Measurements from ENCODE around the gene HIPK4.
"Not testable (repeated sequence)": the region's sequence is repeated elsewhere in the genome, so short reads cannot be mapped to it uniquely, and the experiment has no call there.

HIPK4 gene

DNA sequence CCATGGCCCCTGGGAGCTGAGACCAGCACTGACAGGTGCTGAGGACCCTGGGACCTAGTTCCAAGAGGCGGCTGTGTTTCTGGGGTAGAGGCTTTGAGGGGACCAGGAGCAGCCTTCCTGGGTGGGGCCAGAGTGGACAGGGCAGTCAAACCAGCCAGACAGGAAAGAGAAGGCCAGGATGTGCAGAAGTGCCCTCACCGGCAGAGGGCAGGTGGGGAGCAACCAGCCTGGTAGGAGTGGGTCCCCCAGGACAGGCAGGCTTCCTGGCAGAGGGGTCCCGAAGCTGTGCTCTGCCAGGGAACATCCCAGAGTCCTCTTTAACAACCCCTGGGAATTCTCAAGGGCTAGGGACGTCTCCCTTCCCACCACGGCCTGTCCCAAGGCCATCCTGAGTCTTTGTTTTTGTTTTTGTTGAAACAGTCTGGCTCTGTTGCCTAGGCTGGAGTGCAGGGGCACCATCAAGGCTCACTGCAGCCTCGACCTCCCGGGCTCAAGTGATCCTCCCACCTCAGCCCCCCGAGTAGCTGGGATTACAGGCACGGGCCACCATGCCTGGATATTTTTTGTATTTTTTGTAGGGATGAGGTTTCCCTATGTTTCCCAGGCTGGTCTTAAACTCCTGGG, 3.0 kb upstream of the HIPK4 start:
- no peak for DNase-seq

- no peak for DNase-seq
These were observed 2.1 kb upstream of the HIPK4 start for GRCh38 chr19:40392123-40392522.

DNA sequence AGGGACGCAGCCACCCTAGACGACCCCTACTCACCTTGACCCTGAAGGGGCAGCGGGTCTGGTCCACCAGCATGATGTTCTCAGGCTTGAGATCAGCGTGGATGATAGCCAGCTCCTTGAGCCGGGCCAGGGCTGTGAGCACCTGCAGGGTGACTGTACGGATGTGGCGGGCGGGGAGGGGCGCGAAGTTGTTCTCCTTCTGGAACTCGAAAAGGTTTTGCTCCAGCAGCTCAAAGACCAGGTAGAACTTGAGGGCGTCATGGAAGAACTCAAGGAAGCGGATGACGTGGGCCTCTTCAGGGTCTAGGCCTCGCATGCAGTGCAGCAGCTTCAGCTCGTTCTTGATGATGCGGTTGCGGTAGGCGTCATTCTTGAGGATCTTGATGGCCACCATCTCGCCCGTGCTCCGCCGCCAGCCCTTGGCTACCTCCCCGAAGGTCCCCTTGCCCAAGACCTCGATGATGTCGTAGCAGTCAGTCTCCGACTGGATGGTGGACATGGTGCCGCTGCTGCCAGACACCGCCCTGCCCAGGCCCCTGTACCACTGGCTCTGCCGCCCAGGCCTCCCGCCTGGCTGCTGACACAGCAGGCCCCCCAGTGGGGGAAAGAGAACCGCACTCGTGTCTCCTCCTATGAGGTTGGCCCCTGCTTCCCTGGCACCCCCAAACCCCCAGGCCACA, 437 bp downstream of the HIPK4 start:
- DNase-seq = no peak

GRCh38 chr19:40388481-40388880, 1.5 kb downstream of the HIPK4 start:
- DNase-seq = no peak

- no peak for DNase-seq
These were observed 2.8 kb downstream of the HIPK4 start for GRCh38 chr19:40387155-40387554.

DNA sequence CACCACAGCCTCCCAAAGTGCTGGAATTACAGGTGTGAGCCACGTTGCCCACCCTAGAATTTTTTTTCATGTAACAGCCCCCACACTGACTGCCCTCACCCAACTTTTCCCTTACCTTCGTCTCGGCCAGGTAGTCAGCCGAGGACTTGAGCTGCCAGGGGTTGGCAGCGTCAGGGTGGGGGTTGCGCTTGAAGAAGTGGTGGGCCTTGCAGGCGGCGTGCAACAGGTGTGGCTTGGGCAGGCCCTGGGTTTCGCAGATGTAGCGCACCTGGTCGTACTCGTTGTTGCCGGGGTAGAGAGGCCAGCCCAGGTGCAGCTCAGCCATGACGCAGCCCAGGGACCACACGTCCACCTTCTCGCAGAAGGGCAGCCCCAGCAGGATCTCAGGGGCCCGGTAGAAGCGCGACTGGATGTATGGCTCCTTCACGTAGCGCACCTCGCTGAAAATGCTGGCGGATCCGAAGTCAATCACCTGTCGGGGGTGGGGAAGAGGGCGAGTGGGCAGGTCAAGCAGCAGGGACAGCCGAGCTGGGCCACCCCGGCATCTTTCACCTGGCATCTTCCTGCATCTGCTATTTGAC, 6.2 kb downstream of the HIPK4 start:
- no peak for DNase-seq

DNA sequence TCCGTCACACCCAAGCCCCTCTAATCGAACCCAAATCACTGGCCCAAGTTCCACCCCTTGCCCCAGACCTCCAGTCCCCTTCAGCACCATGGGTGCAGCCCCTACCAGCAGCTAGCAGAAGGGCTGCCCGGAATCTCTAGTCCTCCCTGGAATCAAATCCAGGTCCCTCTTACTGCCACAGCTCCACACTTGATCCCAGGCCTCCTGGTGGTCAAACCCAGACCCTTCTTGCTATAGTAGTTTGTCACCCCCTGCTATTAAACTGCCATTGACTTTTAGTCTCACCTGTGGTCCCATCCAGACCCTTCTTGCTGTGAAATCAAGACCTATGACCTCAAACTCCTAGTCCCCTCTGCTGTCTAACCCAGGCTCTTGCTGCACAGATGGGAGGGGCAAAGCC, 8.7 kb downstream of the HIPK4 start:
- no peak for DNase-seq

GRCh38 chr19:40380199-40381037, 9.6 kb downstream of the HIPK4 start:
- no peak for DNase-seq

- no peak for DNase-seq
These were observed 10.4 kb downstream of the HIPK4 start for GRCh38 chr19:40379446-40380198.

- DNase-seq = no peak
These were observed 11.5 kb downstream of the HIPK4 start for GRCh38 chr19:40378509-40378908.

GRCh38 chr19:40377876-40378385, 12.1 kb downstream of the HIPK4 start:
- DNase-seq = no peak

GRCh38 chr19:40376286-40376862, 13.6 kb downstream of the HIPK4 start:
- DNase-seq = no peak

DNA sequence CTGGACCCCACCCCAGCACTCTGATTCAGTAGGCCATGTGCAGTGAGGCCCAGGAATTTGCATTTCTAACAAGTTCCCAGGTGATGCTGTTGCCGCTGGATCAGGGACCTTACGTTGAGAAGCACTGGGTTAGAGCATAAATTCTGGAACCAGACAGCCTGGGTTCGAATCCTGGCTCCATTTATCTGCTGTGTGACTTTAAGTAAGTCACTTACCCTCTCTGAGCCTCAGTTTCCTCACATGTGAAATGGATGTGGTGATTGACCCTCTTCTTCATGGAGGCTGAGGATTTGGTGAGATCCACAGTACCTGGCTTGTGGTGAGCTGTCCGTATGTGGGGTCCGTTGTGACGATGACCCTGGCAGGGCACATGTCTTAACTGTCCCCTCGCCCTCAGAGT, 15.9 kb downstream of the HIPK4 start:
- no peak for DNase-seq

- no peak for DNase-seq
These were observed 18.2 kb downstream of the HIPK4 start for GRCh38 chr19:40371802-40372122.

DNA sequence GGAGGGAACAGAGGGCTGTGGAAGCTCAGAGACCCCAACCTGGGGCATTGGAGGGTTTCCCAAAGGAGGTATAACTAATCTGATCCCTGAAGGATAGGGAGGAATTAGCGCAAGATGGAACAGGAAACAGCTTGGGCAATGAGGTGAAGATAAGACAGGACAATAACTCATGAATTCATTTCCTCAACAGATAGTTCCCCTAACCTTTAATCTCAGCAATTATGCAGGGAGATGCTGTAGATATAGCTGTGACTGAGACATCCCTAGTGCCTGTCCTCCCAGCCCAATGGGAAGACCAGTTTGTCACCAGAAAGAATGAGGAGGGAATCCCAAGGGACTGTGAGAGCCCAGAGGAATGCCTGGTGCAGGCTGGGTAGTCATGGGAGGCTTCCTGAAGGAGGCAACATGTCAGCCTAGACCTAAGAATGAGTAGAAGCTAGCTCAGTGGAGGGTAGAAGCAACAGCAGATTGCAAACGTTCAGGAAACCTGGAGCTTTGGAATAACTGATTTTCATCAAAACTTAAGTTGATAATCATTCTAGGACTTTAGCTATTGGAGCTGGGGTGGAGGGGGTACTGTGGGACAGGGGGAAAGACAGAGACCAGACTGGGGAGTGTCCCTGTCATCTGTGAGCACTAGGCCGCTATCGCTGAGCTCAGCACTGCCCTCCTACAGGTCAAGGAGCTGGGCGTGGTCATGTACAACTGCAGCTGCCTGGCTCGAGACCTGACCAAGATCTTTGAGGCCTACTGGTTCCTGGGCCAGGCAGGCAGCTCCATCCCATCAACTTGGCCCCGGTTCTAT, 18.8 kb downstream of the HIPK4 start:
- no peak for DNase-seq

DNA sequence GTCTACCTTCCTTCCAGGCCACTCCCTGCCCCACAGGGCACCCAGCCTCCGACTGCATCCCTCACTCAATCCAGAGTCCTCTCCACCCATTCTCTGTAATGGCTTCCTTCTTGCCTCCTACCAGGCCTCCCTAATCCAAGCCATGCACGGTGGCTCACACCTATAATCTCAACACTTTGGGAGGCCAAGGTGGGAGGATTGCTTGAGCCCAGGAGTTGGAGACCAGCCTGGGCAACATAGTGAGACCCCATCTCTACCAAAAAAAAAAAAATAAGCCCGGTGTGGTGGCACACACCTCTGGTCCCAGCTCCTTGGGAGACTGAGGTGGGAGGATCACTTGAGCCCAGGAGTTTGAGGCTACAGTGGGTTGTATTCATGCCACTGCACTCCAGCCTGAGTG, 19.7 kb downstream of the HIPK4 start:
- not testable (repeated sequence) for DNase-seq

DNA sequence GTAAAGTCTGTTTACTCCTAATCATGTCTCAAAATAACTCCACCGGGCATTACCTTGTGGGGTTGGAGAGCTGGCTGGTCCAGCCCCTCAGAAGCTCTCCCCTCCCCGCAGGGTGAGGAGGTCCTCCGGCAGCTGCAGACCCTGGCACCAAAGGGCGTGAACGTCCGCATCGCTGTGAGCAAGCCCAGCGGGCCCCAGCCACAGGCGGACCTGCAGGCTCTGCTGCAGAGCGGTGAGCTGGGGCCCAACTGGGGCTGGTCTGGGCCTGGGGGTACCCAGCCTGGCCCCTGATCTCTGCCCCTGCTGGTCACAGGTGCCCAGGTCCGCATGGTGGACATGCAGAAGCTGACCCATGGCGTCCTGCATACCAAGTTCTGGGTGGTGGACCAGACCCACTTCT, 20.2 kb downstream of the HIPK4 start:
- DNase-seq = no peak

DNA sequence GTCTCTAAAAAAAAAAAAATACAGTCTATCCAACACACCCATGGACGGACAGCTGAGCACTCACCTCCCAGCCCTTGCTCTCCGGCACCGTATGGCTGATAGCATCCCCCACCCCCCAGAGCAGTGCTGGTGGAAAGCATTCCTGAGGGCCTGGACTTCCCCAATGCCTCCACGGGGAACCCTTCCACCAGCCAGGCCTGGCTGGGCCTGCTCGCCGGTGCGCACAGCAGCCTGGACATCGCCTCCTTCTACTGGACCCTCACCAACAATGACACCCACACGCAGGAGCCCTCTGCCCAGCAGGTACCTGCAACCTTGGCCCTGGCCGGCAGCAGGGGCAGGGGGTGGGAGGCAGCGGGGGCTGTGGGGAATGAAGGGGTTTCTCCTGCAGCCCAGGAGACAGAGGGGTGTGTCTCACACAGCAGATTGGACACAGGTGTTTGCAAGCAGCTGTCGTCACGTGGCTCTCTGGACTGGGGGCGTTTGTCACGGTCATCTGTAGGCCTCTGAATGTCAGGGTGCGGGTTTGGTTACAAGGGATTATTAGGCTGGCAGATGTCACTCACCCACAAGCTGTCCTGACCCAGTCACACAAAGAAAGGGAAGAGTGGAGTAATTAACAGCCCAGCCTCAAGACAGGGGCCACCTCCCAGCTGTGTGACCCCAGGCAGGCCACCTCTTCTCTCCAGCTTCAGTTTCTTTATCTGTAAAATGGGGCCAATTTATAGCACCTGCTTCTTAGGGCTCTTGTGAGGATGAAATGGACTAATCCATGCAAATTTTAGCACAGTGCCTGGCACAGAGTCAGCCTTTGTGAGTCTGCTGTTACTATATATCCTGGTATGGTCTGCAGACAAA, 22.2 kb downstream of the HIPK4 start:
- DNase-seq = no peak

DNA sequence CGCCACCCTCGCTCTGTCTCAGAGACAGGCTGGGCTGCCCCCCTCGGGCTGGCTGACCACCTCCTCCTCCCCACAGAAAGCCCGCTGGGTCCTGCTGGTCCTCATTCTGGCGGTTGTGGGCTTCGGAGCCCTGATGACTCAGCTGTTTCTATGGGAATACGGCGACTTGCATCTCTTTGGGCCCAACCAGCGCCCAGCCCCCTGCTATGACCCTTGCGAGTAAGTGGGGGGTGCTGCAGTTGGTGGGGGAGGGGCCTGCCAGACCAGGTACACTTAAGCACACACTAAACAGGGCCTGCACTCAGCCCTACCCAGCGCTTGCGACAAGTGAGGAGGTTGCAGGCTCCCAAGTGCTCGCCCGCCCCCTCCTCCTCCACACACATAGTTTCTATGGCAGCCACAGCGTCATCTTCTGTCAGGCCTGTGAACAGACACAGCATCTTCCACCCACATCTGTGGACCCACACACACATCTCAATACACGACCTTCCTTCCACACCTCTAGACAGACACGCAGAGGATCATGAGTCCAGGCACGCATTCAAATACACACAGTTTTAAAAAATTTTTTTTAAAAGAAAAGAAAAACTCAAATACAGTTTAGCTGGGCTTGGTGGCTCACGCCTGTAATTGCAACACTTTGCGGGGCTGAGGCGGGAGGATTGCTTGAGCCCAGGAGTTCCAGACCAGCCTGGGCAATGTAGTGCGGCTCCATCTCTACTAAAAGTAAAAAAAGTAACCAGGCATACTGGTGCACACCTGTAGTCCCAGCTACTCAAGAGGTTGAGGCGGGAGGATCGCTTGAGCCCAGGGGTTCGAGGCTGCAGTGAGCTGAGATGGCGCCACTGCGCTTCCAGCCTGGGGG, 23.1 kb downstream of the HIPK4 start:
- DNase-seq = no peak

Data from CD4-positive, alpha-beta T cell treated with Interleukin-6 for 4 hours (primary cell).